A549 (cell line): ENCODE measurements around the gene OGA. TPM values are rescaled to one million over a fixed set of nuclear protein-coding genes. Genes with fewer than 3 reads are reported as not detected.

Source experiments
- ATAC-seq, 2 experiments: fragments of 200-7000 bp in 1 of 2; fragments of >200 bp in 1 of 2; cut with Nextera tagmentation in 1 of 2; cut with Tn5 transposase in 1 of 2; 3 replicates each; pipeline versions ENCODE4 v1.8.0 to v1.9.1; 2018 to 2020; ENCODE audit warnings: mild to moderate bottlenecking in 1 of 2, moderate library complexity in 1 of 2
- CTCF ChIA-PET: fragments of 300-600 bp; sonication (Branson Sonifier 250); formaldehyde crosslinking; extraction: SDS; loops from one replicate; lab custom pipeline; 2021; ENCODE audit warnings: antibody characterized with exemption, inconsistent platforms; lab: Yijun Ruan, JAX
- POLR2A ChIA-PET: fragments of 350-600 bp; formaldehyde crosslinking; extraction: SDS; loops from one replicate; lab custom pipeline; 2021; ENCODE audit warnings: antibody characterized with exemption, inconsistent platforms; lab: Yijun Ruan, JAX
- DNase-seq, 2 experiments: peaks; one replicate each; pipeline versions ENCODE4 v3.0.0 to v3.0.0-alpha.2; 2011 to 2016; ENCODE audit warnings: low read depth in 1 of 2, low spot score in 1 of 2
- FAIRE-seq: peaks from 2 replicates; lab custom pipeline; 2011; peaks lifted over from hg19 to GRCh38; lab: Jason Lieb, UNC
- H3K27ac ChIP-seq, 2 experiments: fragments of >200 bp; sonication (Bioruptor Twin); formaldehyde crosslinking; 3 replicates each; pipeline ENCODE4 v1.5.1; 2016 to 2017
- H3K4me1 ChIP-seq: fragments of >200 bp; sonication (Bioruptor Twin); formaldehyde crosslinking; 3 replicates; pipeline ENCODE4 v1.6.1; 2016
- H3K4me2 ChIP-seq: fragments of >200 bp; sonication (Bioruptor Twin); formaldehyde crosslinking; 3 replicates; pipeline ENCODE4 v1.6.1; 2016
- H3K4me3 ChIP-seq: fragments of >200 bp; sonication (Bioruptor Twin); formaldehyde crosslinking; 3 replicates; pipeline ENCODE4 v1.5.1; 2016
- H3K9me3 ChIP-seq: fragments of >200 bp; sonication (Bioruptor Twin); formaldehyde crosslinking; 3 replicates; pipeline ENCODE4 v1.6.1; 2016
- CHD2 ChIP-seq: fragments of 150-350 bp; IDR thresholded peaks from 2 replicates; pipeline ENCODE4 v1.6.1; 2014; ENCODE audit warnings: low read length; ENCODE audit not compliant: partially characterized antibody
- EHMT2 ChIP-seq: fragments of 200-600 bp; sonication (generic); IDR thresholded peaks from 2 replicates; pipeline ENCODE4 v1.6.1; 2016; ENCODE audit warnings: antibody characterized with exemption, low read depth, mild to moderate bottlenecking, moderate library complexity
- FOXS1 ChIP-seq: fragments of 250-450 bp; sonication (Bioruptor Pico); IDR thresholded peaks from 2 replicates; pipeline ENCODE4 v1.5.0; 2020; ENCODE audit warnings: mild to moderate bottlenecking, moderate library complexity
- GATA3 ChIP-seq: IDR thresholded peaks from 2 replicates; pipeline ENCODE4 v1.6.1; 2012; ENCODE audit warnings: borderline replicate concordance
- HDAC2 ChIP-seq: fragments of 200-600 bp; sonication (generic); IDR thresholded peaks from 2 replicates; pipeline ENCODE4 v1.6.1; 2016
- JUN ChIP-seq, 2 experiments: fragments of >200 bp; sonication (Bioruptor Twin); formaldehyde crosslinking; IDR thresholded peaks; 2 replicates in 1 of 2; 3 replicates in 1 of 2; pipeline ENCODE4 v1.6.1; 2016 to 2017
- NPAS2 ChIP-seq: fragments of 250-450 bp; sonication (Bioruptor Pico); IDR thresholded peaks from 2 replicates; pipeline ENCODE4 v1.8.0; 2022; ENCODE audit warnings: mild to moderate bottlenecking, moderate library complexity, borderline replicate concordance
- POLR2A ChIP-seq: IDR thresholded peaks from 2 replicates; pipeline ENCODE4 v1.6.1; 2012; ENCODE audit warnings: mild to moderate bottlenecking, low read length
- RARB ChIP-seq: fragments of 250-450 bp; sonication (Bioruptor Pico); IDR thresholded peaks from 2 replicates; pipeline ENCODE4 v1.8.0; 2021; ENCODE audit warnings: mild to moderate bottlenecking, moderate library complexity
- REST ChIP-seq: fragments of 200-600 bp; sonication (generic); IDR thresholded peaks from 2 replicates; pipeline ENCODE4 v1.6.1; 2016; ENCODE audit warnings: antibody characterized with exemption, mild to moderate bottlenecking, moderate library complexity
- SREBF2 ChIP-seq: fragments of 450-650 bp; IDR thresholded peaks from 2 replicates; pipeline ENCODE4 v1.6.1; 2014; ENCODE audit warnings: mild to moderate bottlenecking, moderate library complexity
- TFCP2L1 ChIP-seq: fragments of 250-450 bp; sonication (Bioruptor Pico); IDR thresholded peaks from 2 replicates; pipeline ENCODE4 v1.5.0; 2021; ENCODE audit warnings: mild to moderate bottlenecking
- ZNF302 ChIP-seq: fragments of 250-450 bp; sonication (Bioruptor Pico); IDR thresholded peaks from 2 replicates; pipeline ENCODE4 v1.9.0; 2021; ENCODE audit warnings: inconsistent platforms, mild to moderate bottlenecking, moderate library complexity
- ZSCAN20 ChIP-seq: fragments of 250-450 bp; sonication (Bioruptor Pico); IDR thresholded peaks from 2 replicates; pipeline ENCODE4 v1.8.0; 2022; ENCODE audit warnings: mild to moderate bottlenecking, moderate library complexity
- WGBS: methylation state at CpG from one replicate; pipeline ENCODE4 v1.1.6; 2017; ENCODE audit errors: missing lambda C conversion rate; 5-methylcytosine and 5-hydroxymethylcytosine counted together
- polyA plus RNA-seq, 4 experiments: library from polyadenylated mRNA; depleted of rRNA in 3 of 4; stranded (reverse); fragments of >200 nt; fragmentation: RNase III in 1 of 4; extraction: RNeasy Plus Mini Kit Qiagen cat#74134 plus additional on column Dnase treatment in 1 of 4; gene quantifications; 2 replicates in 3 of 4; 3 replicates in 1 of 4; pipeline ENCODE4 v1.2.3, GENCODE V29; 2011 to 2017
- TF ChIP-seq, protein P1 (sequence below): IDR thresholded peaks from 2 replicates; pipeline ENCODE4 v1.6.1; 2012
- TF ChIP-seq, protein P2 (sequence below): fragments of 250-450 bp; sonication (Bioruptor Pico); IDR thresholded peaks from 2 replicates; pipeline ENCODE4 v1.5.0; 2020; ENCODE audit warnings: low read depth, mild to moderate bottlenecking, moderate library complexity
- TF ChIP-seq, protein P3 (sequence below): fragments of 450-650 bp; IDR thresholded peaks from 2 replicates; pipeline ENCODE4 v1.6.1; 2014; ENCODE audit warnings: antibody characterized with exemption

OGA gene
- polyA plus RNA-seq, 2 of the 4 experiments (the other 2 are of a cell fraction) = 40.3 to 79.1 TPM

- DNase-seq (no peak), FAIRE-seq (no peak), ATAC-seq (no peak)
- ChIA-PET CTCF (interaction anchor here (1.7 kb wide), 1 partner anchor 9 kb away, joined by 3 read pairs; no protein-coding TSS in a partner anchor), POLR2A (no interaction called here)
- no peak overlapping the region for H3K4me2 ChIP-seq
- H3K4me3 ChIP-seq = no peak overlapping the region
- TF ChIP-seq ZSCAN20 (no peak), REST (no peak)
- WGBS = 53% methylated on average over 9 of the region's 9 CpGs
- no peaks in the 10 kb centered on the region for H3K4me1 ChIP-seq
- no peak overlapping the region for H3K27ac ChIP-seq
- no peaks in the 10 kb centered on the region for H3K9me3 ChIP-seq
Observed at GRCh38 chr10:101761226-101761625, 57.0 kb downstream of the OGA start.

DNA sequence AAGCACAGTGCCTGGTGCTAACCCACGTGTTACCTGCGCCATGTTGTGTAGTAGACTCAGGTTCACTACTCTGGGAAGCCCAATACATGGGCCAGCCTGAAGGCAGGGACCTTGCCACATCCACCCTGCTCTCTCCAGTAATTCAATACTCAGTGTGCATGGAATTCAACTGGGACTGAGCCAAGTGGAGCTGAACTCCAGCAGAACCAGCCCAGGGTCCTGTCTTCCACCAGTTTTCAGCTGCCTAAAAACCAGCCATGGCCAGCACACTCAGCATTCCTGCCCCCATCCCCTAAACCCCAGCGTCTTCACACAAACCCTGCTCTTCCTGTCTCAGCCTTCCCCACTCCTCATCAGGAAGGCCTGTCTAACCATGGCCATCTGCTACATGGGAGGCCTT is 57.7 kb downstream of the OGA start:
- no peaks in the 10 kb centered on the region for H3K4me1 ChIP-seq
- WGBS = 62% methylated on average over 3 of the region's 3 CpGs
- no peak for DNase-seq
- no peak for TF ChIP-seq JUN (IDR thresholded peaks at IDR 0.05)
- no peak for TF ChIP-seq ZNF302 (CRISPR knock-in tag)
- TF ChIP-seq HDAC2 = no peak
- no peak for TF ChIP-seq EHMT2
- no peak for TF ChIP-seq GATA3
- no peak for TF ChIP-seq CHD2
- TF ChIP-seq, protein P1, sequence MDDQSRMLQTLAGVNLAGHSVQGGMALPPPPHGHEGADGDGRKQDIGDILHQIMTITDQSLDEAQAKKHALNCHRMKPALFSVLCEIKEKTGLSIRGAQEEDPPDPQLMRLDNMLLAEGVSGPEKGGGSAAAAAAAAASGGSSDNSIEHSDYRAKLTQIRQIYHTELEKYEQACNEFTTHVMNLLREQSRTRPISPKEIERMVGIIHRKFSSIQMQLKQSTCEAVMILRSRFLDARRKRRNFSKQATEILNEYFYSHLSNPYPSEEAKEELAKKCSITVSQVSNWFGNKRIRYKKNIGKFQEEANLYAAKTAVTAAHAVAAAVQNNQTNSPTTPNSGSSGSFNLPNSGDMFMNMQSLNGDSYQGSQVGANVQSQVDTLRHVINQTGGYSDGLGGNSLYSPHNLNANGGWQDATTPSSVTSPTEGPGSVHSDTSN = no peak
- no peak for TF ChIP-seq NPAS2
- TF ChIP-seq, protein P2, sequence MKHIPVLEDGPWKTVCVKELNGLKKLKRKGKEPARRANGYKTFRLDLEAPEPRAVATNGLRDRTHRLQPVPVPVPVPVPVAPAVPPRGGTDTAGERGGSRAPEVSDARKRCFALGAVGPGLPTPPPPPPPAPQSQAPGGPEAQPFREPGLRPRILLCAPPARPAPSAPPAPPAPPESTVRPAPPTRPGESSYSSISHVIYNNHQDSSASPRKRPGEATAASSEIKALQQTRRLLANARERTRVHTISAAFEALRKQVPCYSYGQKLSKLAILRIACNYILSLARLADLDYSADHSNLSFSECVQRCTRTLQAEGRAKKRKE (CRISPR knock-in tag) = no peak
- TF ChIP-seq, protein P3, sequence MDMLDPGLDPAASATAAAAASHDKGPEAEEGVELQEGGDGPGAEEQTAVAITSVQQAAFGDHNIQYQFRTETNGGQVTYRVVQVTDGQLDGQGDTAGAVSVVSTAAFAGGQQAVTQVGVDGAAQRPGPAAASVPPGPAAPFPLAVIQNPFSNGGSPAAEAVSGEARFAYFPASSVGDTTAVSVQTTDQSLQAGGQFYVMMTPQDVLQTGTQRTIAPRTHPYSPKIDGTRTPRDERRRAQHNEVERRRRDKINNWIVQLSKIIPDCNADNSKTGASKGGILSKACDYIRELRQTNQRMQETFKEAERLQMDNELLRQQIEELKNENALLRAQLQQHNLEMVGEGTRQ = no peak
- no peak for TF ChIP-seq RARB (CRISPR knock-in tag)
- TF ChIP-seq TFCP2L1 = no peak
- no peak for TF ChIP-seq SREBF2
- TF ChIP-seq POLR2A = no peak
- no peak for TF ChIP-seq FOXS1 (CRISPR knock-in tag)
- TF ChIP-seq, all 56 proteins: peak for 0
- POLR2A ChIA-PET = no interaction called here
- Histone ChIP-seq H3K9me3 (no peaks in the 10 kb centered on the region), H3K4me3 (no peak overlapping the region), H3K4me2 (no peak overlapping the region), H3K27ac (no peak overlapping the region)
- FAIRE-seq = no peak
- no peak for ATAC-seq
- CTCF ChIA-PET = interaction anchor here (0.7 to 1.3 kb wide), 2 partner anchors 12 to 546 kb away, joined by 3 to 6 read pairs; no protein-coding TSS in a partner anchor
